ENCODE measurements around the gene LY6G6C.
"Not testable (repeated sequence)": the region's sequence is repeated elsewhere in the genome, so short reads cannot be mapped to it uniquely, and the experiment has no call there.

The LY6G6C gene

GRCh38 chr6:31715022-31715958 lies 6.3 kb downstream of the LY6G6C start, which contains the start of gene LY6G6D:
TSS of gene LY6G6D (plus strand) at chr6:31715348. CDS start at chr6:31715356, 8 bp downstream.
- H3K36me3 ChIP-seq (ENCODE audit: control insufficient read depth in 1 of 2, insufficient read depth in 2 of 2, low read length in 2 of 2) = no peaks in the 10 kb centered on the region
- H3K9ac ChIP-seq (ENCODE audit: low read depth in 1 of 2, low read length in 2 of 2) = no peak within 1 kb of the TSS
- H3K4me1 ChIP-seq (ENCODE audit: control insufficient read depth in 1 of 2, insufficient read depth in 2 of 2, low read length in 2 of 2) = peaks cover 27 to 51% of the 10 kb centered on the region in 2 donors
- no peak within 1 kb of the TSS for H3K4me3 ChIP-seq (ENCODE audit: low read depth in 1 of 2, low read length in 2 of 2)
- H3K9me3 ChIP-seq (ENCODE audit: control insufficient read depth in 1 of 2, low read length in 2 of 2) = no peaks in the 10 kb centered on the region
- H3K27me3 ChIP-seq (ENCODE audit: control insufficient read depth in 1 of 2, insufficient read depth in 2 of 2, low read length in 2 of 2) = no peaks in the 10 kb centered on the region
- no peak within 1 kb of the TSS for H3K27ac ChIP-seq (ENCODE audit: low read depth, low read length)

GRCh38 chr6:31713991-31714684 lies 7.4 kb downstream of the LY6G6C start:
- H3K4me1 ChIP-seq (ENCODE audit: control insufficient read depth in 1 of 2, insufficient read depth in 2 of 2, low read length in 2 of 2) = peaks cover 27 to 46% of the 10 kb centered on the region in 2 donors
- no peaks in the 10 kb centered on the region for H3K36me3 ChIP-seq (ENCODE audit: control insufficient read depth in 1 of 2, insufficient read depth in 2 of 2, low read length in 2 of 2)
- no peaks in the 10 kb centered on the region for H3K9me3 ChIP-seq (ENCODE audit: control insufficient read depth in 1 of 2, low read length in 2 of 2)
- no peak overlapping the region for H3K27ac ChIP-seq (ENCODE audit: low read depth, low read length)
- no peak overlapping the region for H3K4me3 ChIP-seq (ENCODE audit: low read depth in 1 of 2, low read length in 2 of 2)
- no peak overlapping the region for H3K9ac ChIP-seq (ENCODE audit: low read depth in 1 of 2, low read length in 2 of 2)
- H3K27me3 ChIP-seq (ENCODE audit: control insufficient read depth in 1 of 2, insufficient read depth in 2 of 2, low read length in 2 of 2) = no peaks in the 10 kb centered on the region

- Histone ChIP-seq H3K4me3 (ENCODE audit: low read depth in 1 of 2, low read length in 2 of 2) (no peak overlapping the region), H3K27me3 (ENCODE audit: control insufficient read depth in 1 of 2, insufficient read depth in 2 of 2, low read length in 2 of 2) (no peaks in the 10 kb centered on the region), H3K4me1 (ENCODE audit: control insufficient read depth in 1 of 2, insufficient read depth in 2 of 2, low read length in 2 of 2) (peaks cover 21 to 39% of the 10 kb centered on the region in 2 donors), H3K27ac (ENCODE audit: low read depth, low read length) (no peak overlapping the region), H3K9me3 (ENCODE audit: control insufficient read depth in 1 of 2, low read length in 2 of 2) (no peaks in the 10 kb centered on the region), H3K36me3 (ENCODE audit: control insufficient read depth in 1 of 2, insufficient read depth in 2 of 2, low read length in 2 of 2) (no peaks in the 10 kb centered on the region), H3K9ac (ENCODE audit: low read depth in 1 of 2, low read length in 2 of 2) (no peak overlapping the region)
These were observed 8.1 kb downstream of the LY6G6C start for GRCh38 chr6:31713465-31713864.

- Histone ChIP-seq H3K27me3 (ENCODE audit: control insufficient read depth in 1 of 2, insufficient read depth in 2 of 2, low read length in 2 of 2) (no peaks in the 10 kb centered on the region), H3K36me3 (ENCODE audit: control insufficient read depth in 1 of 2, insufficient read depth in 2 of 2, low read length in 2 of 2) (no peaks in the 10 kb centered on the region), H3K4me1 (ENCODE audit: control insufficient read depth in 1 of 2, insufficient read depth in 2 of 2, low read length in 2 of 2) (peaks cover 16 to 28% of the 10 kb centered on the region in 2 donors), H3K9ac (ENCODE audit: low read depth in 1 of 2, low read length in 2 of 2) (no peak overlapping the region), H3K27ac (ENCODE audit: low read depth, low read length) (no peak overlapping the region), H3K4me3 (ENCODE audit: low read depth in 1 of 2, low read length in 2 of 2) (no peak overlapping the region), H3K9me3 (ENCODE audit: control insufficient read depth in 1 of 2, low read length in 2 of 2) (no peaks in the 10 kb centered on the region)
These were observed 9.2 kb downstream of the LY6G6C start for GRCh38 chr6:31712296-31712695.

- H3K4me1 ChIP-seq (ENCODE audit: control insufficient read depth in 1 of 2, insufficient read depth in 2 of 2, low read length in 2 of 2) = peaks cover 16 to 28% of the 10 kb centered on the region in 2 donors
- H3K27me3 ChIP-seq (ENCODE audit: control insufficient read depth in 1 of 2, insufficient read depth in 2 of 2, low read length in 2 of 2) = no peaks in the 10 kb centered on the region
- no peaks in the 10 kb centered on the region for H3K9me3 ChIP-seq (ENCODE audit: control insufficient read depth in 1 of 2, low read length in 2 of 2)
- no peak overlapping the region for H3K27ac ChIP-seq (ENCODE audit: low read depth, low read length)
- no peak overlapping the region for H3K4me3 ChIP-seq (ENCODE audit: low read depth in 1 of 2, low read length in 2 of 2)
- no peak overlapping the region for H3K9ac ChIP-seq (ENCODE audit: low read depth in 1 of 2, low read length in 2 of 2)
- H3K36me3 ChIP-seq (ENCODE audit: control insufficient read depth in 1 of 2, insufficient read depth in 2 of 2, low read length in 2 of 2) = no peaks in the 10 kb centered on the region
These were observed 10.3 kb downstream of the LY6G6C start for GRCh38 chr6:31711233-31711632.

- Histone ChIP-seq H3K4me1 (ENCODE audit: control insufficient read depth in 1 of 2, insufficient read depth in 2 of 2, low read length in 2 of 2) (peaks cover 16 to 28% of the 10 kb centered on the region in 2 donors), H3K27me3 (ENCODE audit: control insufficient read depth in 1 of 2, insufficient read depth in 2 of 2, low read length in 2 of 2) (no peaks in the 10 kb centered on the region), H3K9me3 (ENCODE audit: control insufficient read depth in 1 of 2, low read length in 2 of 2) (no peaks in the 10 kb centered on the region), H3K27ac (ENCODE audit: low read depth, low read length) (no peak overlapping the region), H3K36me3 (ENCODE audit: control insufficient read depth in 1 of 2, insufficient read depth in 2 of 2, low read length in 2 of 2) (no peaks in the 10 kb centered on the region), H3K4me3 (ENCODE audit: low read depth in 1 of 2, low read length in 2 of 2) (no peak overlapping the region), H3K9ac (ENCODE audit: low read depth in 1 of 2, low read length in 2 of 2) (no peak overlapping the region)
These were observed 10.9 kb downstream of the LY6G6C start for GRCh38 chr6:31710523-31711219.

GRCh38 chr6:31709157-31709556 lies 12.4 kb downstream of the LY6G6C start:
- peaks cover 15 to 26% of the 10 kb centered on the region in 2 donors for H3K4me1 ChIP-seq (ENCODE audit: control insufficient read depth in 1 of 2, insufficient read depth in 2 of 2, low read length in 2 of 2)
- not testable (repeated sequence) for H3K4me3 ChIP-seq (ENCODE audit: low read depth in 1 of 2, low read length in 2 of 2); H3K9ac ChIP-seq (ENCODE audit: low read depth in 1 of 2, low read length in 2 of 2); H3K36me3 ChIP-seq (ENCODE audit: control insufficient read depth in 1 of 2, insufficient read depth in 2 of 2, low read length in 2 of 2); H3K27me3 ChIP-seq (ENCODE audit: control insufficient read depth in 1 of 2, insufficient read depth in 2 of 2, low read length in 2 of 2); H3K9me3 ChIP-seq (ENCODE audit: control insufficient read depth in 1 of 2, low read length in 2 of 2); H3K27ac ChIP-seq (ENCODE audit: low read depth, low read length)

GRCh38 chr6:31708224-31708623 lies 13.3 kb downstream of the LY6G6C start:
- no peaks in the 10 kb centered on the region for H3K9me3 ChIP-seq (ENCODE audit: control insufficient read depth in 1 of 2, low read length in 2 of 2)
- H3K4me1 ChIP-seq (ENCODE audit: control insufficient read depth in 1 of 2, insufficient read depth in 2 of 2, low read length in 2 of 2) = peaks cover 10 to 18% of the 10 kb centered on the region in 2 donors
- no peaks in the 10 kb centered on the region for H3K36me3 ChIP-seq (ENCODE audit: control insufficient read depth in 1 of 2, insufficient read depth in 2 of 2, low read length in 2 of 2)
- no peak overlapping the region for H3K4me3 ChIP-seq (ENCODE audit: low read depth in 1 of 2, low read length in 2 of 2)
- no peaks in the 10 kb centered on the region for H3K27me3 ChIP-seq (ENCODE audit: control insufficient read depth in 1 of 2, insufficient read depth in 2 of 2, low read length in 2 of 2)
- H3K27ac ChIP-seq (ENCODE audit: low read depth, low read length) = no peak overlapping the region
- H3K9ac ChIP-seq (ENCODE audit: low read depth in 1 of 2, low read length in 2 of 2) = no peak overlapping the region

- H3K9me3 ChIP-seq (ENCODE audit: control insufficient read depth in 1 of 2, low read length in 2 of 2) = no peaks in the 10 kb centered on the region
- no peak overlapping the region for H3K9ac ChIP-seq (ENCODE audit: low read depth in 1 of 2, low read length in 2 of 2)
- H3K4me3 ChIP-seq (ENCODE audit: low read depth in 1 of 2, low read length in 2 of 2) = no peak overlapping the region
- no peaks in the 10 kb centered on the region for H3K36me3 ChIP-seq (ENCODE audit: control insufficient read depth in 1 of 2, insufficient read depth in 2 of 2, low read length in 2 of 2)
- H3K4me1 ChIP-seq (ENCODE audit: control insufficient read depth in 1 of 2, insufficient read depth in 2 of 2, low read length in 2 of 2) = peaks cover 10 to 18% of the 10 kb centered on the region in 2 donors
- no peak overlapping the region for H3K27ac ChIP-seq (ENCODE audit: low read depth, low read length)
- no peaks in the 10 kb centered on the region for H3K27me3 ChIP-seq (ENCODE audit: control insufficient read depth in 1 of 2, insufficient read depth in 2 of 2, low read length in 2 of 2)
These were observed 13.8 kb downstream of the LY6G6C start for GRCh38 chr6:31707701-31708100.

GRCh38 chr6:31706599-31706998 lies 14.9 kb downstream of the LY6G6C start, which contains the start of gene LY6G6F:
TSS of gene LY6G6F (plus strand) at chr6:31706866. CDS start at chr6:31706907, 41 bp downstream.
- H3K36me3 ChIP-seq (ENCODE audit: control insufficient read depth in 1 of 2, insufficient read depth in 2 of 2, low read length in 2 of 2) = no peaks in the 10 kb centered on the region
- no peak within 1 kb of the TSS for H3K27ac ChIP-seq (ENCODE audit: low read depth, low read length)
- peaks cover 12 to 16% of the 10 kb centered on the region in 2 donors for H3K4me1 ChIP-seq (ENCODE audit: control insufficient read depth in 1 of 2, insufficient read depth in 2 of 2, low read length in 2 of 2)
- no peaks in the 10 kb centered on the region for H3K27me3 ChIP-seq (ENCODE audit: control insufficient read depth in 1 of 2, insufficient read depth in 2 of 2, low read length in 2 of 2)
- H3K9me3 ChIP-seq (ENCODE audit: control insufficient read depth in 1 of 2, low read length in 2 of 2) = no peaks in the 10 kb centered on the region
- H3K4me3 ChIP-seq (ENCODE audit: low read depth in 1 of 2, low read length in 2 of 2) = no peak within 1 kb of the TSS
- H3K9ac ChIP-seq (ENCODE audit: low read depth in 1 of 2, low read length in 2 of 2) = no peak within 1 kb of the TSS
